ENCODE measurements around the gene RCBTB1.

RCBTB1 gene

GRCh38 chr13:49495783-49496762 is 89.3 kb downstream of the RCBTB1 start, which contains the start of gene PHF11:
Gene PHF11, plus strand, starts transcription at chr13:49495953. Its CDS starts 49 bp downstream, at chr13:49496002.
- TF ChIP-seq CTCF (conservative IDR thresholded peaks at IDR 0.05; ENCODE audit: low read depth, low read length): no peak
- DNase-seq (ENCODE audit: low read depth): peak; percentile 26
- H3K4me3 ChIP-seq (ENCODE audit: low read length): peak within 1 kb of the TSS; percentile 68

- DNase-seq (ENCODE audit: low read depth): no peak
- TF ChIP-seq CTCF (conservative IDR thresholded peaks at IDR 0.05; ENCODE audit: low read depth, low read length): no peak
- H3K4me3 ChIP-seq (ENCODE audit: low read length): peak overlapping the region; percentile 68
These were observed 90.7 kb downstream of the RCBTB1 start for GRCh38 chr13:49494645-49495044.

GRCh38 chr13:49488563-49488962 is 96.8 kb downstream of the RCBTB1 start:
- no peak for TF ChIP-seq CTCF (conservative IDR thresholded peaks at IDR 0.05; ENCODE audit: low read depth, low read length)
- DNase-seq (ENCODE audit: low read depth): no peak
- no peak overlapping the region for H3K4me3 ChIP-seq (ENCODE audit: low read length)

Measured in retinal pigment epithelial cell (primary cell).